HG03354 (cell line): Measurements from ENCODE around the gene TUBD1.
"Not testable (repeated sequence)": the region's sequence is repeated elsewhere in the genome, so short reads cannot be mapped to it uniquely, and the experiment has no call there.

Experiments used
- ATAC-seq: cut with Tn5 transposase; IDR thresholded peaks from one replicate; pipeline ENCODE4 v1.9.1; 2021; ENCODE audit warnings: mild to moderate bottlenecking; ENCODE audit not compliant: unreplicated experiment, poor library complexity, severe bottlenecking

Gene TUBD1

DNA sequence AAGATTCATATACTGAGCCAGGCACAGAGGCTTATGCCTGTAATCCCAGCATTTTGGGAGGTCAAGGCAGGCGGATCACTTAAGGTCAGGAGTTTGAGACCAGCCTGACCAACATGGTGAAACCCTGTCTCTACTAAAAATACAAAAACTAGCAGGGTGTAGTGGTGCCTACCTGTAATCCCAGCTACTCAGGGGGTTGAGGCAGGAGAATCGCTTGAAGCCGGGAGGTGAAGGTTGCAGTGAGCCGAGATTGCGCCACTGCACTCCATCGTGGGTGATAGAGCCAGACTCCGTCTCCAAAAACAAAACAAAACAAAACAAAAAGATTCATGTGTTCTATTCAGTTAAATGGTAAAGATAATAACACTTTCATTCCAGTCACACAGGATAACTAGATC, 63.9 kb downstream of the TUBD1 start:
- ATAC-seq = not testable (repeated sequence)

DNA sequence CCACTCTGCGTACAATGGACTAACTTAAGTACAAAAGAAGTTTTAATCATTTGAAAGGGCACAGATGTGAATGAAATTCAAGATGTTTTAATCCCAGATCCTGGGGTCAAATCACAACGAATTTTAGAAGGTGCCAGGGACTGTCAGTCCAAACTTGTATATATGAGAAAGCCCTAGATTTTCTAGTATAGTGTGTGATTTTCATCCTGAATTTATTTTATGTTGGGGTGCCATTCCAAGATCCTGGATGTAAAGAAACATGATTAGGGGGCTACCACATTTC, 64.3 kb downstream of the TUBD1 start:
- no peak for ATAC-seq

DNA sequence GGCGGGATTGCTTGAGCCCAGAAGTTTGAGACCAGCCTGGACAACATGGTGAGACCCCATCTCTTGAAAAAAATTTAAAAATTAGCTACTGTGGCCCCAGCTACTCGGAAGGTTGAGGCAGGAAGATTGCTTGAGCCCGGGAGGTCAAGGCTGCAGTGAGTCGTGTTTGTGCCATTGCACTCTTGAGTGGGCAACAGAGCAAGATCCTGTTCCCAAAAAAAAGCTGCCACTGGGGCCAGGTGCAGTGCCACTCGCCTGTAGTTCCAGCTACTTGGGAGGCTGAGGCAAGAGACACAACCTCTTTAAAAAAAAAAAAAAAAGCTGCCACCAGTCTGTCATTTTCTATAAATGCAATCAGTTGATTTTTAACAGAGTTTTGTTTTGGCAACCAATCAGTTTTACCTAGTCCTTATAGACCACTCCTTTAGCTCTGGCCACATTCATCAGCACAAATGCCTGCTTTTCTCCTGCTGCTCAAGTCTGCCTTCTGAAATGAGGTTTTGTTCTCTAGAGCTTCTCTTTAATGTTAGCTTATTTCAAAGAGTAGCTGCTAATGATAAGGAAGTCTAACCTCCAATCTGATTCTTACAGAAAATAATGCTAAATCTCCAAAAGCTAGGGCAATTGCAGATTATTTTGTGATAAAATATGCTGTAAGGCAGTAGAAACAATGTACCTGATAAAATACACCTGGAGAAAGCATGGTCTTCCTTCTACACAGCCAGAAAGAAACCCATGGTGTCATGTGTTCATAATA, 64.8 kb downstream of the TUBD1 start:
- peak; percentile 39 for ATAC-seq

DNA sequence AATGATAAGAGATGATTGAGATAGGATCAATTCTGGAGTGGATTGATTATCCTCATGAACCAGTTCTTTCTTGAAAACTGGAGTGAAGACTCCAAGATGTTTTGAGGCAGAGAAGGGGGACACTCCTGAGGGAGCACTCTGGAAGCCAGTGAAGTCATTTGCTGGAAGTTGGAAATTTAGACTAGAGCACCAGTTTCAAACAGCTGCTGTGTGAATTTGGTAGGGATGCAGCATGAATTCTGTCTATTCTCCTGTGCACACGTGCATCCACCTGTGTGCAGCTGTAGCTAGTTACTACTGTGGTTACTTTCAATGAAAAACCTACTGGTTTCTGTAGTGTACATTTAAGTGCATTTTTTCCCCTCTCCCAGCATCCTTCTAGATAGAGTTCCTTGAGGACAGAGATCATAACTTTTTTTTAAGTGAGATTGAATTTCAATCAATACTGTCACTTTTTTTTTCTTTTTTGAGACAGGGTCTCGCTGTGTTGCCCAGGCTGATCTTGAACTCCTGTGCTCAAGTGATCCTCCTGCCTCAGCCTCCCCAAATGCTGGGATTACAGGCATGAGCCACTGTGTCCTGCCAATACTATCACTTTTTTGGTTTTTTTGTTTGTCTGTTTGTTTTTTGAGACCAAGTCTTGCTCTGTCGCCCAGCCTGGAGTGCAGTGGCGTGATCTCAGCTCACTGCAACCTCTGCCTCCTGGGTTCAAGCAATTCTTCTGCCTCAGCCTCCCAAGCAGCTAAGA, 65.9 kb downstream of the TUBD1 start:
- no peak for ATAC-seq

DNA sequence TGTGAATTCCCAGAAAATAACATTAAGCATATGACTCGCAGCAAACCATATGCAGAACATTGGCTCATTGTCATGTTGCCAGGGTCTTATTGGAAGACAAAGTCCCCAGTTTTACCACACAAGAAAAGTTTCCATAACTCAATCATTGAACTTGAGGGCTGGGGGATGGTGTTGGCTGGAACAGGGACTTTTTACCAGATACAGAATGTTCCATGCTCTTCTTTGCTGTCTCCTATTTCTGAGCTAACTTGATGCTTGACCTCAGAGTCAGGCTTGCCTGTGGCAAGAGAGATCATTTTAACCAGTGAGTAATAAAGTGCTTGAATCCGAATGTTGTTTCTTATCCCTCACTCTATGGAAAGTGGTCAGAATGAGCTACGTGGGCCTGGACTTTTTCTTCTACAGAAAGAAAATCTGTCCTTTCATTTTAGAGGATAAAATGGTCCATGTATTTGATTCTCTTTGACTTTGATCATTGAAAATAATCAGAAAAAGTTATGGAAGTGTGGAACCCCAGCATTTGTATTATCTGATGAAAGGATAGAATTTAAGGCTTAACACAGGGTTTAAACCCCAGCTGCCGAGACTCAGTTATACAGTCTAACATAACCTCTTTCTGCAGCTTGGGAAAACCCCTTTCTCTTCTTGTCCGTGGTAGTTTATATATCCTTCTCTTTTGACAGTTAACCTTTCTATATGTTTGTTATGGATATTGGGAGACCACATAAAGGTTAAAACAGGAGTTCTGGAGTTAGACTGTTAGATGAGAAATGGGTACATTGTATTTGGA, 67.0 kb downstream of the TUBD1 start:
- no peak for ATAC-seq

DNA sequence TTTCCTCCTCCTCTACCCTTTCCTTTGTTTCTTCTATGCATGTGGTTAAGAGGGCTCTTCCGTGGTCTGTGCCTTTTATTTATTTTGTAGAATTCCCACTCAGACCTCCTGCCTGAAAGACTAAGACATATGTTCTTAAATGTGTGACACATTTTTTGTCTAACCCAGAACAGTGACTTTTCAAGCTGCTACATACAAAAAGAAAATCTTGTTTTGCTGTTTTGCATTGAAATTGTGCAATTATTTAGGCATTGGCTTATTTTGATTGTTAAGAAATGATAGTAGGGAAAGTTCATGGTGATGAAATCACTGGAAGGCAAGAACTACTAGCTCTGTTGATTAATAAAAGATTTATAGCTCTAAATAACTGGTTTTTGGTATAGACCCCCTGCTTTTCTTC, 76.8 kb downstream of the TUBD1 start:
- ATAC-seq = no peak

DNA sequence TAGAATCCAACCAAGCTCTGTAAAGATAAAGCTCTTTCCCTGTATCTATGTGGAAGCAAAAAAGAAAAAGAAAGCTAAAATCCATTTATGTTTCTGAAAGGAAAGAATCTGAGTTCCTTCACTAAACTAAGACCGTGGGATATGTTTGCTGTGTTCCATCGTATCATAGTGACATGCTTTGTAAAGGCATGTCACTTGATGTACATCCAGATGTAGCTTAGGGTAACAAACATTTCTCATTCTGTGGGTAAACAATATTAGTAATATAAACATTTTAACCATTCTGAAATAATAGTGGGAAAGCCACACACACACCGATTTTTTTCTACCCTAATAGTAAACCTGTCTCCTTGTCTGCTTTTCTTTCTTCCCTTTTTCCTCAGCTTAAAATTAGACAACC, 78.1 kb downstream of the TUBD1 start:
- no peak for ATAC-seq

DNA sequence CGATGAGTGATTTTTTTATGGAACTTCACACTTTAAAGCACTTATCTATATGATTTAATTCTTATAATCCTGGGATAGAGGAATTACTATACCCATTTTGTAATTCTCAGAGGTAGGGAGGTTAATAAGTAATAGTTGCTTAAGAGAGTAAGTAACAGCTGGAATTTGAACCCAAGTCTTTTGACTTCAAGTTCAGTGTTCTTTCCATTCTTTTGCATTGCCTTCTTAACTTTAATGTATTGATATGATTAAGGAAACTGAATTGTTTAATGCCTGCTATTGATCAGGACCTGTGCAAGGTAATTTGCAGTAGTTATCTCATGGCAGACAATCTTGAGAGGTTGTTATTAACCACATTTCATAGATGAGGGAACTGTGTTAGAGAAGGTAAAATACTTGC, 78.5 kb downstream of the TUBD1 start:
- ATAC-seq = no peak

DNA sequence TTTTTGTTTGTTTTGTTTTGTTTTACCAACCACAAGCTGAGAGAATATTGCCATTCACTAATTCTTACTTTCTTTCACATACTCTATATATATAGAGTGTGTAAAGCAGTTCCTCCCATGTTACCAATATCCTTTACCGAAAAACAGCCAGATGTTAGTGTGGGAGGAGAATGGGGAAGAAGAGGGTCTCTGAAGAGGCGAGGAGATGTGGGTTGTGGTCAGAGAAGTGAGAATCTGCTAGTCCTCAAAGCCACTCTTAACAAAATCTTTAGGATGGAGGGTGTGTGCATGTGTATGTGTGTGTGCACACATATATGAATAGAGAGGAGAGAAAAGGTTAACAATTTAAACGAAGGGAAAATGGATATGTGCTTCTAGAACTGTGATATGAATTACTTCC, 80.6 kb downstream of the TUBD1 start:
- no peak for ATAC-seq

DNA sequence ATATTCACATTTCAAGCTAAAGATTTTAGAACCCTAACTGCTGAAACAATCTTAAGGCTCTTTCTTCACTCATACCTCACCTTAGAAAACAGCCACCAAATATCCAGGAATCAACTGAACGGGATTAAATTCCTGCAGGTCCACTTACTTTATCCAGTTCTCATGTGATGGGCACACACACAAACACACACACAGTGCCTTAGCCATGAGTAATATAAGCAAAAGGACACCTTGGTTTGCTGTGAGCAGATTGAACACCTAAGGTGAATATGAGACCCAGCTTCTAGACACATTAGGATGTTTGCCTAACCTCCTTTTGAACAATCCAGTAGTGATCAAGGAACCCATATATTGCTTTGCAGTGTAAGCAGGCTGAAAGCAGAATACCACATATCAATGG, 81.5 kb downstream of the TUBD1 start:
- ATAC-seq = no peak

DNA sequence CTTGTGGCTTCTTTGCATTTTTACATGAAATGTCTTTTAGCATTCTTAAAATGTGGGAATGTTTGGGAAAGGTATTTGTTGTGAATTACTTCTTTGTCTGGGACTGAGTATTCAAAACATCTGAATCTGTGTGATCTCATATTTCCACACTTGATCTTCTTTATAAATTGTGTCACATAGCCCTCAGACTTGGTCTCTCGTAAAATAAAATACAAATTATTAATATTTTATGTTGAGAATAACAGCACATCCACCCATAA, 81.9 kb downstream of the TUBD1 start:
- no peak for ATAC-seq
